Ectodermal cell (in vitro differentiated cells): ENCODE results near the gene MRPS12. TPM values are rescaled to one million over a fixed set of nuclear protein-coding genes. Genes with fewer than 3 reads are reported as not detected.
A peak's percentile ranks its signal among the peaks of the same experiment; 100 is the strongest.
"Not testable (repeated sequence)": the region's sequence is repeated elsewhere in the genome, so short reads cannot be mapped to it uniquely, and the experiment has no call there.

Experiments used
- H3K27ac ChIP-seq: 2 replicates; pipeline ENCODE4 v1.7.0; 2013; ENCODE audit warnings: mild to moderate bottlenecking, low read depth, low read length; ENCODE audit not compliant: insufficient read depth, poor library complexity, severe bottlenecking
- H3K27me3 ChIP-seq: 2 replicates; pipeline ENCODE4 v1.7.0; 2013; ENCODE audit warnings: mild to moderate bottlenecking, low read length; ENCODE audit not compliant: insufficient read depth, control insufficient read depth, poor library complexity, severe bottlenecking
- H3K36me3 ChIP-seq: one replicate; pipeline ENCODE4 v1.7.0; 2013; ENCODE audit warnings: low read length; ENCODE audit not compliant: control insufficient read depth, insufficient read depth
- H3K4me1 ChIP-seq: one replicate; pipeline ENCODE4 v1.7.0; 2013; ENCODE audit warnings: low read length; ENCODE audit not compliant: control insufficient read depth, insufficient read depth
- H3K4me3 ChIP-seq: 2 replicates; pipeline ENCODE4 v1.7.0; 2013; ENCODE audit warnings: low read depth, low read length, control low read depth; ENCODE audit not compliant: insufficient read depth
- H3K9me3 ChIP-seq: 2 replicates; pipeline ENCODE4 v1.7.0; 2013; ENCODE audit warnings: mild to moderate bottlenecking, low read length, moderate library complexity; ENCODE audit not compliant: control insufficient read depth
- WGBS, 2 experiments: methylation state at CpG; one replicate each; pipeline ENCODE4 v1.1.7; 2013; ENCODE audit warnings: missing lambda C conversion rate in 2 of 2; 5-methylcytosine and 5-hydroxymethylcytosine counted together
- polyA plus RNA-seq, 4 experiments: library from polyadenylated mRNA; stranded (reverse); fragments of 50-300 nt; gene quantifications; one replicate each; pipeline ENCODE4 v1.2.3, GENCODE V29; 2013

MRPS12 gene
- 33.1 TPM for polyA plus RNA-seq (2013, experiment 1 of 4)
- 36.5 TPM for polyA plus RNA-seq (2013, experiment 2 of 4)
- polyA plus RNA-seq (2013, experiment 3 of 4) = 34.0 TPM
- polyA plus RNA-seq (2013, experiment 4 of 4) = 36.8 TPM

GRCh38 chr19:38930776-38931520 lies at the start of gene MRPS12:
MRPS12 (plus strand) TSS chr19:38930944; CDS start chr19:38931295, 351 bp downstream.
- Histone ChIP-seq H3K4me3 (peak within 1 kb of the TSS; percentile 98), H3K9me3 (no peaks in the 10 kb centered on the region), H3K4me1 (no peaks in the 10 kb centered on the region), H3K27ac (peak within 1 kb of the TSS; percentile 95), H3K27me3 (no peaks in the 10 kb centered on the region), H3K36me3 (peaks cover 15% of the 10 kb centered on the region)
- WGBS, 2 experiments = 0 to 1% methylated on average over 40 of the region's 40 CpGs

- Histone ChIP-seq H3K27ac (no peak overlapping the region), H3K4me1 (peaks cover 5% of the 10 kb centered on the region), H3K36me3 (no peaks in the 10 kb centered on the region), H3K4me3 (no peak overlapping the region), H3K9me3 (no peaks in the 10 kb centered on the region), H3K27me3 (no peaks in the 10 kb centered on the region)
- WGBS, 2 experiments = 93% methylated on average over 9 of the region's 9 CpGs
These were observed 47.5 kb upstream of the MRPS12 start for GRCh38 chr19:38883286-38883685.

- H3K4me1 ChIP-seq, H3K36me3 ChIP-seq, H3K27ac ChIP-seq, H3K27me3 ChIP-seq, H3K4me3 ChIP-seq, H3K9me3 ChIP-seq: not testable (repeated sequence)
- 88 to 89% methylated on average over 3 of the region's 3 CpGs for WGBS, 2 experiments
These were observed 46.1 kb upstream of the MRPS12 start for GRCh38 chr19:38884691-38885090.

GRCh38 chr19:38888876-38889275 lies 41.9 kb upstream of the MRPS12 start:
- Histone ChIP-seq H3K4me3 (no peak overlapping the region), H3K27ac (no peak overlapping the region), H3K4me1 (peaks cover 4% of the 10 kb centered on the region), H3K36me3 (no peaks in the 10 kb centered on the region), H3K9me3 (no peaks in the 10 kb centered on the region), H3K27me3 (no peaks in the 10 kb centered on the region)
- WGBS, 2 experiments = 94 to 95% methylated on average over 17 of the region's 17 CpGs

- no peak overlapping the region for H3K4me3 ChIP-seq
- WGBS, 2 experiments = 92 to 96% methylated on average over 8 of the region's 8 CpGs
- no peaks in the 10 kb centered on the region for H3K36me3 ChIP-seq
- H3K27me3 ChIP-seq = no peaks in the 10 kb centered on the region
- H3K4me1 ChIP-seq = peaks cover 4% of the 10 kb centered on the region
- H3K9me3 ChIP-seq = no peaks in the 10 kb centered on the region
- no peak overlapping the region for H3K27ac ChIP-seq
These were observed 40.9 kb upstream of the MRPS12 start for GRCh38 chr19:38889803-38890202.

- Histone ChIP-seq H3K4me3 (no peak overlapping the region), H3K27ac (no peak overlapping the region)
These were observed 40.1 kb upstream of the MRPS12 start for GRCh38 chr19:38890686-38891085.

GRCh38 chr19:38891771-38892170 lies 39.0 kb upstream of the MRPS12 start:
- Histone ChIP-seq H3K4me1 (peaks cover 4% of the 10 kb centered on the region), H3K27ac (no peak overlapping the region), H3K9me3 (no peaks in the 10 kb centered on the region), H3K4me3 (no peak overlapping the region), H3K36me3 (no peaks in the 10 kb centered on the region), H3K27me3 (no peaks in the 10 kb centered on the region)
- WGBS, 2 experiments = 84 to 92% methylated on average over 6 of the region's 6 CpGs

More at GRCh38 chr19:38890686-38891085, 40.1 kb upstream of the MRPS12 start:
- peaks cover 4% of the 10 kb centered on the region for H3K4me1 ChIP-seq
- H3K27me3 ChIP-seq = no peaks in the 10 kb centered on the region
- no peaks in the 10 kb centered on the region for H3K9me3 ChIP-seq
- H3K36me3 ChIP-seq = no peaks in the 10 kb centered on the region

GRCh38 chr19:38892841-38893240 lies 37.9 kb upstream of the MRPS12 start:
- Histone ChIP-seq H3K4me1 (peaks cover 4% of the 10 kb centered on the region), H3K4me3 (no peak overlapping the region), H3K36me3 (no peaks in the 10 kb centered on the region), H3K27ac (no peak overlapping the region), H3K9me3 (no peaks in the 10 kb centered on the region), H3K27me3 (no peaks in the 10 kb centered on the region)
- WGBS, 2 experiments = 89 to 92% methylated on average over 5 of the region's 5 CpGs

GRCh38 chr19:38893341-38893771 lies 37.4 kb upstream of the MRPS12 start:
- 94 to 96% methylated on average over 14 of the region's 14 CpGs for WGBS, 2 experiments
- H3K27me3 ChIP-seq = peaks cover 2% of the 10 kb centered on the region
- H3K27ac ChIP-seq = no peak overlapping the region
- peaks cover 4% of the 10 kb centered on the region for H3K4me1 ChIP-seq
- H3K36me3 ChIP-seq = no peaks in the 10 kb centered on the region
- H3K9me3 ChIP-seq = no peaks in the 10 kb centered on the region
- H3K4me3 ChIP-seq = no peak overlapping the region

GRCh38 chr19:38894968-38895367 lies 35.8 kb upstream of the MRPS12 start:
- peaks cover 10% of the 10 kb centered on the region for H3K27me3 ChIP-seq
- H3K36me3 ChIP-seq = no peaks in the 10 kb centered on the region
- 86 to 89% methylated on average over 9 of the region's 9 CpGs for WGBS, 2 experiments
- H3K9me3 ChIP-seq = no peaks in the 10 kb centered on the region
- peaks cover 4% of the 10 kb centered on the region for H3K4me1 ChIP-seq
- no peak overlapping the region for H3K27ac ChIP-seq
- H3K4me3 ChIP-seq = no peak overlapping the region
